Stomach smooth muscle (tissue), 2 donors: ENCODE results near the gene NUP42.

ENCODE experiments used
- H3K27ac ChIP-seq: one replicate; pipeline ENCODE4 v1.7.0; 2013; ENCODE audit warnings: mild to moderate bottlenecking, low read length, inconsistent platforms
- H3K27me3 ChIP-seq, 2 donors: one replicate each; pipeline ENCODE4 v1.7.0; 2013; ENCODE audit warnings: low read length in 2 of 2; ENCODE audit not compliant: insufficient read depth in 2 of 2, control insufficient read depth in 1 of 2
- H3K36me3 ChIP-seq, 2 donors: one replicate each; pipeline ENCODE4 v1.7.0; 2013; ENCODE audit warnings: low read length in 2 of 2; ENCODE audit not compliant: control insufficient read depth in 2 of 2, insufficient read depth in 2 of 2
- H3K4me1 ChIP-seq: one replicate; pipeline ENCODE4 v1.7.0; 2013; ENCODE audit warnings: low read length; ENCODE audit not compliant: control insufficient read depth, insufficient read depth
- H3K4me3 ChIP-seq, 2 donors: one replicate each; pipeline ENCODE4 v1.7.0; 2013; ENCODE audit warnings: low read length in 2 of 2
- H3K9ac ChIP-seq, 2 donors: one replicate each; pipeline ENCODE4 v1.7.0; 2013; ENCODE audit warnings: low read length in 2 of 2, mild to moderate bottlenecking in 1 of 2
- H3K9me3 ChIP-seq, 2 donors: one replicate each; pipeline ENCODE4 v1.7.0; 2013; ENCODE audit warnings: low read length in 2 of 2; ENCODE audit not compliant: control insufficient read depth in 2 of 2
- donor health status: healthy.
- donor health status: Pancreatic carcinoma.

Gene NUP42, protein sequence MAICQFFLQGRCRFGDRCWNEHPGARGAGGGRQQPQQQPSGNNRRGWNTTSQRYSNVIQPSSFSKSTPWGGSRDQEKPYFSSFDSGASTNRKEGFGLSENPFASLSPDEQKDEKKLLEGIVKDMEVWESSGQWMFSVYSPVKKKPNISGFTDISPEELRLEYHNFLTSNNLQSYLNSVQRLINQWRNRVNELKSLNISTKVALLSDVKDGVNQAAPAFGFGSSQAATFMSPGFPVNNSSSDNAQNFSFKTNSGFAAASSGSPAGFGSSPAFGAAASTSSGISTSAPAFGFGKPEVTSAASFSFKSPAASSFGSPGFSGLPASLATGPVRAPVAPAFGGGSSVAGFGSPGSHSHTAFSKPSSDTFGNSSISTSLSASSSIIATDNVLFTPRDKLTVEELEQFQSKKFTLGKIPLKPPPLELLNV

DNA sequence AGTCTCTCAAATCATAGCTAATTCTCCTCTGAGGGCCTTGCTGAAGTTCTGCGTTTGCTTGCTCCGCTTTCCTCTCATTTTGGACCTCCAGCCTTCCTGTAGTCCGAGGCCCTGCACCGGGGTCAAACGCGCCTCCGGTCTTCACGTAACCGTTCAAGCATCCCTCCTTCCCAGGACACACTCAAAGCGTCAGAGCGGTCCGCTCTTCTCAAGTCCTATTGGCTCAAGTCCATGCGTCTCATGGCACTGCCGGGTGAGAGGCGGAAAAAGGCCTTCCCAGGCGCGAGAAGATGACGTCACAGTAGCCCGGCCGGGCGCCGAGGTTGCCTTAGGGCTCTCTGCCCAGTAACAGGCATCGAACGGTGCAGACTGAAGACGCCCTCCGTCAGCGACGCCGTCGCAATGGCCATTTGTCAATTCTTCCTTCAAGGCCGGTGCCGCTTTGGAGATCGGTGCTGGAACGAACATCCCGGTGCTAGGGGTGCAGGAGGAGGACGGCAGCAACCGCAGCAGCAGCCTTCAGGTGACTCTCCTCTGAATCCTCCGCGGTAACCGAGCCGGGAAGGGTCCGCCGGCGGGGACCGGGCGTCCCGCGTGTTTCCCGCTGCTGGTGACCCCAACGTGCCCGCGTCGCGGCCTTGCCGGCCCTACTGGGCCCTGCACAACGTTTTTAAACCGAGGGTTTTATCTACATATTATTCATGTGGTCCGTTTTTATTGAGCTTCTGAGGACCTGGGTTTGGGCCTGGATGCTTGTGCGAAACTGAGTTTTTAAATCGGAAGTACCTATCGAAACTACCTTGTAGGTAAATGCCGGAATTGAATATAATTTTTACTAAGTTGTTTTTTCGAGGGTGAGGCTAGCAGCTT lies at the start of gene NUP42:
Gene NUP42, plus strand, starts transcription at position 365 of the 870 bp plus-strand sequence. Its CDS starts 38 bp downstream, at position 403.
- peak within 1 kb of the TSS; percentile 66 to 92 for H3K4me3 ChIP-seq
- H3K9me3 ChIP-seq: no peaks in the 10 kb centered on the region
- H3K27ac ChIP-seq: peak within 1 kb of the TSS; percentile 93
- no peaks in the 10 kb centered on the region for H3K36me3 ChIP-seq
- no peaks in the 10 kb centered on the region for H3K27me3 ChIP-seq
- peaks cover 7% of the 10 kb centered on the region for H3K4me1 ChIP-seq
- peak within 1 kb of the TSS; percentile 88 to 96 for H3K9ac ChIP-seq

DNA sequence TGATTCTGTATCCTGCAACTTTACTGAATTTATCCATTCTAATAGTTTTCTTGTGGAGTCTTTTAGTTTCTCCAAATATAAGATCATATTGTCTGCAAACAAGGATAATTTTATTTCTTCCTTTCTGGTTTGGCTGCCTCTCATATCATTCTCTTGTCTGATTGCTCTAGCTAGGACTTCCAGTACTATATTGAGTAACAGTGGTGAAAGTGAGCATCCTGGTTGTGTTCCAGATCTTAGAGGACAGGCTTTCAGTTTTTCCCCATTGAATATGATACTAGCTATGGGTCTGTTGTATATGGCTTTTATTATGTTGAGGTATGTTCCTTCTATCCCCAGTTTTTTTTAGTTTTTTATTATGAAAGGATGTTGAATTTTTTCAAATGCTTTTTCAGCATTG lies 48.1 kb upstream of the NUP42 start:
- Histone ChIP-seq H3K27me3 (no peaks in the 10 kb centered on the region), H3K9ac (no peak overlapping the region), H3K27ac (no peak overlapping the region), H3K9me3 (no peaks in the 10 kb centered on the region), H3K4me3 (no peak overlapping the region), H3K4me1 (no peaks in the 10 kb centered on the region), H3K36me3 (peaks cover 5 to 7% of the 10 kb centered on the region in 2 donors)

DNA sequence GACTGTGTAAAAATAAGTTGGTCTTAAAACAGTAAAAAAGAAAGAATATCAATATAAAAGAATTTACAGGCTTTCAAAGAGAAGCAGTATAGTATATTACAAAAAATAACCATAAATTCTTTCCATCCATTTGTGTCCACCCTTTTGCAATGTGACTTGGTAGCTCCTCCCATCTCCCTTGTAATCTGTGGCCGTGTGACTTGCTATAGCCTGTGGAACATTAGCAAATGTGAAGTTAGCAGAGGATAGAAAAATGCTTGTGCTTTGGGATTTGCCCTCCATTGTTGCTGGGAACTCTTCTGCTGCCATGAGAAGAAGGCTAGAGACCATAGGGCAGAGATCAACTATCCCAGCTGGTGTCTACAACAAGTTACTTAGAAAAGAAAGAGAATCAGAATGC lies 46.1 kb upstream of the NUP42 start:
- H3K4me1 ChIP-seq: no peaks in the 10 kb centered on the region
- H3K9ac ChIP-seq: no peak overlapping the region
- H3K4me3 ChIP-seq: no peak overlapping the region
- no peaks in the 10 kb centered on the region for H3K27me3 ChIP-seq
- H3K9me3 ChIP-seq: no peaks in the 10 kb centered on the region
- H3K27ac ChIP-seq: no peak overlapping the region
- H3K36me3 ChIP-seq: peaks cover under 1 to 3% of the 10 kb centered on the region in 2 donors

DNA sequence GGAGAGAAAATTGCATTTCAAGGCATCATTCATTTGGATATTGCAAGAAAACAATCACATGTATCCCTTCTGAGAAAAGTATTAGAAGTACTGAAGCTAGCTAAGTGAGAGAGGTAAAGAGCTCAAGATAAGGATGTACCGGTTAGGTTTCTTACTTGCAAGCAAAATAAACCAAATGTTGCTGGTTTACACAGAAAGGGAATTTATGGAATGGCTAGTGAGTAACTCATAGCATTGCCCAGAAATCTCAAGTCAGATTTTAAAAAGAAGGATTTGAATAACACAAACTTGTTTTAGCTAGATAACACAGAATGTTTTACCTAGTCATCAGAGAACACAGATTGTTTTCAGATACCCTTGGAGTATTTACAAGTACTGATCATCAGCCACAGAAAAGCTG lies 45.6 kb upstream of the NUP42 start:
- no peak overlapping the region for H3K9ac ChIP-seq
- H3K4me3 ChIP-seq: no peak overlapping the region
- H3K9me3 ChIP-seq: no peaks in the 10 kb centered on the region
- no peak overlapping the region for H3K27ac ChIP-seq
- H3K27me3 ChIP-seq: no peaks in the 10 kb centered on the region
- H3K4me1 ChIP-seq: no peaks in the 10 kb centered on the region
- peaks cover 3 to 5% of the 10 kb centered on the region in 2 donors for H3K36me3 ChIP-seq

DNA sequence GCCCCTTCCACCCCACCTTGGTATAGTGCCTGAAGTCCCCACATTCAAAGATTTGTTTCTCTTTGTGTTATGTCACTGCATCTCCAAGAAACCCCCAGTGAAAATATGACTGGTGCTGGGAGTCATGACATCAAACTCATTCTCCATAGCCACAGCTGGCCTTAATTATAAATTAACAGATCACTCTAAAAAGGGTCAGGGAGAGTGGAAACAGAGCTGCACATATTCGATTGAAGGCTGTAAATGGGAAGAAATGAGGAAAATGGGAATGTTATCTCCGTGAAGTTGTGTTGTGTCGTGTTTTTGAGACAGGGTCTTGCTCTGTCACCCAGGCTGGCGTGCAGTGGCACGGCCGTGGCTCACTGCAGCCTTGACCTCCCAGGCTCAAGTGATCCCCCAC lies 24.2 kb upstream of the NUP42 start:
- H3K36me3 ChIP-seq: peaks cover 9 to 10% of the 10 kb centered on the region in 2 donors

DNA sequence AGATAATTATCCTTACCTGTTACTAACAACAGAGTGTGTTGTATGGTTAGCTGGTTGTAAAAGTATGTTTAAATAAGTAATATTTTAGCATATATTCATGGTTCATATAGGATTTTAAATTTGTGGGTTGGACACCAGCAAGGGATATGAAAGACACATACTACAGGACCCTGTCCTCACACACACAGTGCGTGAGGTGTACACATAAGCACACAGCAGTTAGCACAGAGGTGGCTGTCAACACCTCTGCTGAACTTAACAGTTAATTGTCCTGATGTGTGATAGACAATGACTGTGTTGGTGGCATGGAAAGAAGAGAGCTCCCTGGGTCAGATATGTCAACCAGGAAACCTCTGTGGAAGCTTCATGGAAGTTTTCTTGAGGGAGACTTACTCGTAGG lies 23.3 kb upstream of the NUP42 start:
- H3K9me3 ChIP-seq: no peaks in the 10 kb centered on the region
- H3K4me1 ChIP-seq: no peaks in the 10 kb centered on the region
- no peak overlapping the region for H3K27ac ChIP-seq
- H3K9ac ChIP-seq: no peak overlapping the region
- H3K36me3 ChIP-seq: peaks cover 5 to 10% of the 10 kb centered on the region in 2 donors
- no peak overlapping the region for H3K4me3 ChIP-seq
- no peaks in the 10 kb centered on the region for H3K27me3 ChIP-seq

More for the DNA sequence above, 24.2 kb upstream of the NUP42 start:
- no peaks in the 10 kb centered on the region for H3K9me3 ChIP-seq
- H3K27ac ChIP-seq: no peak overlapping the region
- H3K27me3 ChIP-seq: no peaks in the 10 kb centered on the region
- H3K9ac ChIP-seq: no peak overlapping the region
- H3K4me3 ChIP-seq: no peak overlapping the region
- H3K4me1 ChIP-seq: no peaks in the 10 kb centered on the region

DNA sequence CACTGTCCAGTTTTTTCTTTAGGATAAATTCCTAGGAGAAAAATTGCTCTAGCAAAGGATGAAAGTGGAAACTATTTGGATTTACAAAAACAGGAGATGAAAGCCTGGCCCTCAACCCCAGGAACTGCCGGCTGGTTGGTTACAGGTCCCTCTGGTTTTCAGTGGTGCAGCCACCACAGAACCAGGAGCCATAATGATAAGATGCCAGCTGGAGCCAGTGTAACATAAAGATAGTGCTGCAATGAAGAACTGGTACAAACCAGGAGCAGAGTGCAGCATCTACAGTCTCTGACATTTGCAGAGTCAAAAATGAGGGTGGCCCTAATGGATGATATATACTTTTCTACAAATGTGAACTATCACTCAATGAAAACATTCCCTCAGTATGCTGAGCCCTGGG lies 20.4 kb upstream of the NUP42 start:
- Histone ChIP-seq H3K4me1 (no peaks in the 10 kb centered on the region), H3K36me3 (peaks cover 3 to 7% of the 10 kb centered on the region in 2 donors), H3K27me3 (no peaks in the 10 kb centered on the region), H3K27ac (no peak overlapping the region), H3K4me3 (no peak overlapping the region), H3K9me3 (no peaks in the 10 kb centered on the region), H3K9ac (no peak overlapping the region)

DNA sequence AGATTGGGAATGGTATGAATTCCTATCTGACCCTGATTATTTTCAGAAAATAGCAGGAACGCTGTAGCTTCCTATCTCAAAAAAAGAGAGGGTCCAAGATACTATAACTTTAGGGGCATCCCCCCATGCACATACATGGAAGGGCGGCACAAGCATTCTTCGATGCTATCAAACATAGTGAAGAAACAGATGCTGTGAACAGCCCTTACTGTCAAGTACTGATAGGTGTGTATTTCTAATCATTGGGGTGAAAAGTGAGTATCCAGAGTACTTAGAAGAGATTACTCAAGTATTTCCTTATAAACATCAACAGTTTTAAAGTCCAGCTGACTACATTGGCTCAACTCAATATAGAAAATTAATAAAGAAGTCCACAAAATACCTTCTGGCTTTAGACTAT lies 17.0 kb upstream of the NUP42 start:
- Histone ChIP-seq H3K4me1 (no peaks in the 10 kb centered on the region), H3K9ac (no peak overlapping the region), H3K27me3 (no peaks in the 10 kb centered on the region), H3K27ac (no peak overlapping the region), H3K9me3 (no peaks in the 10 kb centered on the region), H3K4me3 (no peak overlapping the region), H3K36me3 (peaks cover 0 to 5% of the 10 kb centered on the region in 2 donors)

DNA sequence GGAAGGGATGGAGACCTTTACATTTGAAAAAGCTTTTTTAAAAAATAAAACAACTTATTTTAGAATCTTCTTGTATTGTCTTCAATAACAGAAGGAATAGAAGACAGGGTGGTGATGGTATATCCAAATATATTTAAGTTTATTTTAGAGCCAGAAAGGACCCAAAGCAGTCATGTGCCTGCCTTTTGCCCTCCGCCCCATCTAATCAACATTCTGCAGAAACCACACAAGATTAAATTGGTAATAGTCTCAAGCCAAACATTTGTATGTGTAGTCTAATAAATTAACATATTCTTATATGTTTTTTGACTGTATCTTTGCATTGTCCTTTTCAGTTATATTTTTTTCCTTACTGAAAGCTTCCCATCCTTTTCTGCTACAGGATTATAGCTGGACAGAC lies 16.5 kb upstream of the NUP42 start:
- no peaks in the 10 kb centered on the region for H3K4me1 ChIP-seq
- no peaks in the 10 kb centered on the region for H3K27me3 ChIP-seq
- no peak overlapping the region for H3K27ac ChIP-seq
- H3K9me3 ChIP-seq: no peaks in the 10 kb centered on the region
- H3K4me3 ChIP-seq: no peak overlapping the region
- no peak overlapping the region for H3K9ac ChIP-seq
- peaks cover 0 to 5% of the 10 kb centered on the region in 2 donors for H3K36me3 ChIP-seq

DNA sequence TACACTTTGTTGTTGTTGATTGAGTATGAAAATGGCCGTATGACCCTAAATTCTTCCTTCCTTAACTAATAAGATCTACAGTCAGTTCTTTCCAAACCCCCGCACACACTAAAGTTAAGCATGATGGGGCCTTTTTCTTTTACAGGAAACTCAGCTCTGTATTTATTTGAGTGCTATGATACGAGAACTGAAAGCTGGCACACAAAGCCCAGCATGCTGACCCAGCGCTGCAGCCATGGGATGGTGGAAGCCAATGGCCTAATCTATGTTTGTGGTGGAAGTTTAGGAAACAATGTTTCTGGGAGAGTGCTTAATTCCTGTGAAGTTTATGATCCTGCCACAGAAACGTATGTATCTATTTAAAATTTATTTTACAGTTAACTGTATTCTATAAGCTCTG lies 14.2 kb upstream of the NUP42 start:
- Histone ChIP-seq H3K4me3 (no peak overlapping the region), H3K27ac (no peak overlapping the region), H3K4me1 (no peaks in the 10 kb centered on the region), H3K9me3 (no peaks in the 10 kb centered on the region), H3K36me3 (peaks cover 3 to 7% of the 10 kb centered on the region in 2 donors), H3K27me3 (no peaks in the 10 kb centered on the region), H3K9ac (no peak overlapping the region)
